Loucy (cell line): ENCODE measurements around the gene APRT.

ENCODE experiments used
- H2AFZ ChIP-seq: fragments of 200-600 bp; sonication (generic); 2 replicates; pipeline ENCODE4 v1.6.0; 2016; ENCODE audit warnings: antibody characterized with exemption, mild to moderate bottlenecking, low read length, moderate library complexity
- H3F3A ChIP-seq: fragments of 200-600 bp; 2 replicates; pipeline ENCODE4 v1.6.0; 2016; ENCODE audit warnings: antibody characterized with exemption, low read depth, mild to moderate bottlenecking
- H3K27me3 ChIP-seq: fragments of 200-600 bp; sonication (generic); 2 replicates; pipeline ENCODE4 v1.6.1; 2014; ENCODE audit warnings: low read length, mild to moderate bottlenecking; ENCODE audit not compliant: insufficient read depth, poor library complexity, severe bottlenecking
- H3K36me3 ChIP-seq: fragments of 200-600 bp; sonication (generic); 2 replicates; pipeline ENCODE4 v1.6.1; 2016; ENCODE audit warnings: low read length; ENCODE audit not compliant: insufficient read depth
- H3K4me1 ChIP-seq: fragments of 200-600 bp; sonication (generic); 2 replicates; pipeline ENCODE4 v1.5.1; 2014; ENCODE audit warnings: low read length, mild to moderate bottlenecking; ENCODE audit not compliant: insufficient read depth, poor library complexity, severe bottlenecking
- H3K4me2 ChIP-seq: fragments of 200-600 bp; sonication (generic); 2 replicates; pipeline ENCODE4 v1.6.0; 2014; ENCODE audit warnings: antibody characterized with exemption, low read length, low read depth, mild to moderate bottlenecking; ENCODE audit not compliant: poor library complexity, severe bottlenecking
- H3K4me3 ChIP-seq: fragments of 200-600 bp; sonication (generic); 2 replicates; pipeline ENCODE4 v1.5.1; 2014; ENCODE audit warnings: low read length, mild to moderate bottlenecking, mixed read lengths; ENCODE audit not compliant: poor library complexity, severe bottlenecking
- H3K79me2 ChIP-seq: fragments of 200-600 bp; sonication (generic); 2 replicates; pipeline ENCODE4 v1.6.1; 2014; ENCODE audit warnings: low read length; ENCODE audit not compliant: insufficient read depth
- H3K9ac ChIP-seq: fragments of 200-600 bp; sonication (generic); 2 replicates; pipeline ENCODE4 v1.6.0; 2014; ENCODE audit warnings: mild to moderate bottlenecking, low read depth, low read length, moderate library complexity; ENCODE audit not compliant: poor library complexity, severe bottlenecking
- H3K9me2 ChIP-seq: fragments of 200-600 bp; sonication (generic); replicated peaks from 2 replicates; pipeline ENCODE4 v1.6.1; 2016; ENCODE audit warnings: low read depth, low read length, mixed read lengths
- H3K9me3 ChIP-seq: fragments of 200-600 bp; sonication (generic); 2 replicates; pipeline ENCODE4 v1.6.1; 2014; ENCODE audit warnings: mild to moderate bottlenecking, antibody characterized with exemption, low read length, low read depth; ENCODE audit not compliant: insufficient read depth
- H4K20me1 ChIP-seq: fragments of 200-600 bp; sonication (generic); 2 replicates; pipeline ENCODE4 v1.6.0; 2014; ENCODE audit warnings: antibody characterized with exemption, low read length, mild to moderate bottlenecking; ENCODE audit not compliant: insufficient read depth, poor library complexity, severe bottlenecking
- CTCF ChIP-seq: fragments of 200-600 bp; sonication (generic); conservative IDR thresholded peaks from 2 replicates; pipeline ENCODE4 v1.5.1; 2014; ENCODE audit warnings: mild to moderate bottlenecking, antibody characterized with exemption, low read length
- EZH2phosphoT487 ChIP-seq: fragments of 200-600 bp; IDR thresholded peaks from 2 replicates; pipeline ENCODE4 v1.6.1; 2018; ENCODE audit warnings: antibody characterized with exemption, mild to moderate bottlenecking, moderate library complexity, borderline replicate concordance

The APRT gene

DNA sequence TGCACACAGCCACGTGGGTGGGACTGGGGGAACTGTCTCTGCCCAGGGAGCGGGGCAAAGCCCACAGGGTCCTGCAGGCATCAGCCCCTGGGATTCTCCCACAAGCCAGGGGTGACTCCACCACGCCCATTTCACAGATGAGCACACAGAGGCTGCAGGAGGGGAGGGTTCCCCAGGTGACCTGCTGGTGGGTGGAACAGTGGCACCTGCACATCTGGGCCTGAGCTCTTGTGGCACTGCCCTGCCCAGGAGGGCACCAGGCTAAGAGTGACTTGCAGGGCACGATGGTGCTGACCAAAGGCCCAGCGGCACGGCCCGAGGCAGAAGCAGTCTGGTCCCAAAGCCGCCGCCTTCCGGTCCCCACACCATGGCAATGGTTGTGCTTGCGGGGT, 50.6 kb downstream of the APRT start:
- Histone ChIP-seq H3K4me3 (no peak overlapping the region), H3K4me1 (no peaks in the 10 kb centered on the region), H3K4me2 (no peak overlapping the region), H3K36me3 (peaks cover 7% of the 10 kb centered on the region; the same call in 1 of the 2 replicates), H3K9me3 (no peaks in the 10 kb centered on the region), H3K27me3 (no peaks in the 10 kb centered on the region), H3K9ac (no peak overlapping the region), H2AFZ (no peak overlapping the region), H3K9me2 (no peaks in the 10 kb centered on the region), H3F3A (no peaks in the 10 kb centered on the region), H4K20me1 (peaks cover 20% of the 10 kb centered on the region), H3K79me2 (peaks cover 54% of the 10 kb centered on the region; the same call in 1 of the 2 replicates)
- TF ChIP-seq EZH2phosphoT487 (no peak), CTCF (no peak)

DNA sequence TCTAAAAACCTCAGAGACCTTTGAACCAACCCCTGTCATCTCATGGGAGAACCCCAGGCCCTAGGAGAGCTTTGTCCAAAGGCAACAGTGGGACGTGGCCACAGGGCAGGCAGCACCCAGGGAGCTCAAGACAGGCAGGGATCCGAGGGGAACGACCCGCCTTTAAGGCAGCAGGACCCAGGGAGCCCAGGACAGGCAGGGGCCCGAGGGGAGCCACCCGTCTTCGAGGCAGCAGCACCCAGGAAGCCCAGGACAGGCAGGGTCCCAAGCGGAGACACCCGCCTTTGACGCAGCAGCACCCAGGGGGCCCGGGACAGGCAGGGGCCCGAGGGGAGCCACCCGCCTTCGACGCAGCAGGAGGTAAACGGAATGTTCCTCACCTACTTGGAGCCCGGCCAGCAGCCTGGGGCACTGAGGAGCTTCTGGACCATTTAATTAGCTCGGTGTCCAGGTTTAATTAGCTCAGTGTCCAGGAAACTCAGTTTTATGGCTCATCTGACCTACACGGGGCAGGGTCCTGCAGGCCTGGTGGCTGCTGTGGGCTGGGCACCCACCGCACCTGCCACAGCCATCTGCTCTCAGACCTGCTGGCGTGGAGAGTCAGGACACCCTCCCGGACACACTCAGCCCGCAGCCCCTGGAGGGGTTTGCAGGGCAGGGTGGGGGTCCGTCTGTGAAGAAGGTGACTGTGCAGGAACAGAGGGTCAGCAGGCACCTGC, 51.1 kb downstream of the APRT start:
- peaks cover 7% of the 10 kb centered on the region; the same call in 1 of the 2 replicates for H3K36me3 ChIP-seq

DNA sequence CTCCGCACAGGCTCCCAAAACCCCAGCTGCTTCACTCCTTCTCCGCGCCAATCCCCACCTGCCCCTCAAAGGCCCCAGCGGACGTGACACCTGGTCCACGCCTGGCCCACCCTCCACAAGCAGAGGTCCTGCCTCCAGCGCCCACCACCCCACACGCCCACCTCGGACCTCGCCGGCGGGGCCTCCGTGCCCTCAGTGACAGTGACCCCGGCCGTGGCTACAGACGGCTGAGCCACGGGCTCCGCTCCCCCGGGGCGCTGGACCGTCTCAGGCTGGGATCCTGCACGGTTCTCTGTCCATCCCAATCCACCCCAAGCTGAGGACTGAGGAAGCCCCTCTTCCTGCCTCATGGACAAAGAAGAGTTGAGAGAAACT, 51.8 kb downstream of the APRT start:
- Histone ChIP-seq H2AFZ (no peak overlapping the region), H3F3A (no peaks in the 10 kb centered on the region), H3K4me1 (no peaks in the 10 kb centered on the region), H4K20me1 (peaks cover 19% of the 10 kb centered on the region), H3K79me2 (peaks cover 49% of the 10 kb centered on the region; the same call in 1 of the 2 replicates), H3K9me2 (no peaks in the 10 kb centered on the region), H3K27me3 (no peaks in the 10 kb centered on the region), H3K9me3 (no peaks in the 10 kb centered on the region), H3K4me3 (no peak overlapping the region), H3K4me2 (no peak overlapping the region), H3K36me3 (peaks cover 7% of the 10 kb centered on the region; the same call in 1 of the 2 replicates), H3K9ac (no peak overlapping the region)
- no peak for TF ChIP-seq CTCF
- TF ChIP-seq EZH2phosphoT487 = no peak

More for the DNA sequence above, 51.1 kb downstream of the APRT start:
- H3F3A ChIP-seq = no peaks in the 10 kb centered on the region
- no peak overlapping the region for H2AFZ ChIP-seq
- no peaks in the 10 kb centered on the region for H3K27me3 ChIP-seq
- H3K4me2 ChIP-seq = no peak overlapping the region
- no peak overlapping the region for H3K4me3 ChIP-seq
- TF ChIP-seq CTCF = no peak
- TF ChIP-seq EZH2phosphoT487 = no peak
- no peak overlapping the region for H3K9ac ChIP-seq
- peaks cover 20% of the 10 kb centered on the region for H4K20me1 ChIP-seq
- no peaks in the 10 kb centered on the region for H3K9me3 ChIP-seq
- H3K9me2 ChIP-seq = no peaks in the 10 kb centered on the region
- H3K4me1 ChIP-seq = no peaks in the 10 kb centered on the region
- H3K79me2 ChIP-seq = peaks cover 49% of the 10 kb centered on the region; the same call in 1 of the 2 replicates
